Activated CD8-positive, alpha-beta T cell treated with anti-CD3 and anti-CD28 coated beads for 36 hours (primary cell): ENCODE results near the gene SEMA7A. TPM values are rescaled to one million over a fixed set of nuclear protein-coding genes. Genes with fewer than 3 reads are reported as not detected.

ENCODE experiments used
- ATAC-seq: fragments of 200-7000 bp; cut with Tn5 transposase; one replicate; pipeline ENCODE4 v1.10.0; 2021; ENCODE audit warnings: mild to moderate bottlenecking, moderate library complexity
- CTCF ChIA-PET: fragments of 350-600 bp; sonication (Branson Sonifier 250); formaldehyde crosslinking; loops from one replicate; lab custom pipeline; 2021; ENCODE audit warnings: antibody characterized with exemption; lab: Charles Lee
- POLR2A ChIA-PET: fragments of 350-600 bp; sonication (Branson Sonifier 250); formaldehyde crosslinking; loops from one replicate; lab custom pipeline; 2021; ENCODE audit warnings: antibody characterized with exemption; lab: Charles Lee
- DNase-seq: peaks from one replicate; pipeline ENCODE4 v3.0.0-alpha.2; 2020
- H3K27ac Mint-ChIP-seq: one replicate; pipeline ENCODE4 v1.8.0; 2021; ENCODE audit warnings: mild to moderate bottlenecking, mixed read lengths
- H3K27me3 Mint-ChIP-seq: one replicate; pipeline ENCODE4 v1.8.0; 2021; ENCODE audit warnings: mixed read lengths
- H3K36me3 Mint-ChIP-seq: one replicate; pipeline ENCODE4 v1.8.0; 2021; ENCODE audit warnings: low read depth, mixed read lengths
- H3K4me1 Mint-ChIP-seq: one replicate; pipeline ENCODE4 v1.8.0; 2021; ENCODE audit warnings: low read depth, mixed read lengths
- H3K4me3 Mint-ChIP-seq: one replicate; pipeline ENCODE4 v1.8.0; 2021; ENCODE audit warnings: mild to moderate bottlenecking, moderate library complexity, mixed read lengths
- H3K9me3 Mint-ChIP-seq: one replicate; pipeline ENCODE4 v1.8.0; 2021; ENCODE audit warnings: mixed read lengths
- intact Hi-C: fragments of 100-400 bp; cut with micrococcal nuclease; formaldehyde crosslinking; loops from one replicate; pipeline ENCODE4 v1.10.0; 2022
- total RNA-seq, 2 experiments: library from RNA; stranded (reverse); gene quantifications; one replicate each; pipeline ENCODE4 v1.2.3, GENCODE V29; 2021
- TF ChIP-seq, protein P1 (sequence below): fragments of 200-600 bp; IDR thresholded peaks from one replicate; pipeline ENCODE4 v1.8.0; 2022; ENCODE audit warnings: antibody characterized with exemption, mild to moderate bottlenecking

SEMA7A gene
- total RNA-seq, 2 experiments from 2014 or later = 62.4 TPM

DNA sequence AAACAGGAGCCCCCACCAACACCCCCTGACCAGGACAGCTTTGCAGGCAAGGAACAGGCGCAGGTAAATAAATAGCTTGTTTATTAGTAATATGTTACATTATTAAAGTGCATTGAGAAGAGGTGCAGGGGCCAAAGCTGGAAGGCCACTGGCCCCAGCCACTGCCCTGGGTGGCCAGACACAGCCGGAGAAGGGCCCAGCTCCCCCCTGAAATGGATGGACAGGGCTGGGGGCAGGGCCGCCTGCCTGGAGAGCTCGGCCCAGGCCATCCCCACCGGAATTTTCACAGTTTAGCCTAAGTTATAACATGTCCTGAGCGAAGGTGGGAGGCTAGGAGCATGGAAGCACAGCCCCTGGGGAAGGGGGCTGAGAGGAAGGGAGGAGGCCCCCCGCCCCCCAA lies 24.5 kb downstream of the SEMA7A start:
- ATAC-seq (no peak), DNase-seq (no peak)
- ChIA-PET CTCF (interaction anchor here (1.0 kb wide), 1 partner anchor 35 kb away, joined by 3 read pairs; no protein-coding TSS in a partner anchor), POLR2A (interaction anchor here (1.1 kb wide), 1 partner anchor 105 kb away, joined by 3 read pairs; no protein-coding TSS in a partner anchor)
- TF ChIP-seq, protein P1, sequence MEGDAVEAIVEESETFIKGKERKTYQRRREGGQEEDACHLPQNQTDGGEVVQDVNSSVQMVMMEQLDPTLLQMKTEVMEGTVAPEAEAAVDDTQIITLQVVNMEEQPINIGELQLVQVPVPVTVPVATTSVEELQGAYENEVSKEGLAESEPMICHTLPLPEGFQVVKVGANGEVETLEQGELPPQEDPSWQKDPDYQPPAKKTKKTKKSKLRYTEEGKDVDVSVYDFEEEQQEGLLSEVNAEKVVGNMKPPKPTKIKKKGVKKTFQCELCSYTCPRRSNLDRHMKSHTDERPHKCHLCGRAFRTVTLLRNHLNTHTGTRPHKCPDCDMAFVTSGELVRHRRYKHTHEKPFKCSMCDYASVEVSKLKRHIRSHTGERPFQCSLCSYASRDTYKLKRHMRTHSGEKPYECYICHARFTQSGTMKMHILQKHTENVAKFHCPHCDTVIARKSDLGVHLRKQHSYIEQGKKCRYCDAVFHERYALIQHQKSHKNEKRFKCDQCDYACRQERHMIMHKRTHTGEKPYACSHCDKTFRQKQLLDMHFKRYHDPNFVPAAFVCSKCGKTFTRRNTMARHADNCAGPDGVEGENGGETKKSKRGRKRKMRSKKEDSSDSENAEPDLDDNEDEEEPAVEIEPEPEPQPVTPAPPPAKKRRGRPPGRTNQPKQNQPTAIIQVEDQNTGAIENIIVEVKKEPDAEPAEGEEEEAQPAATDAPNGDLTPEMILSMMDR = no peak
- H3K36me3 Mint-ChIP-seq = peaks cover 34% of the 10 kb centered on the region
- no peak overlapping the region for H3K4me3 Mint-ChIP-seq
- H3K27ac Mint-ChIP-seq = no peak overlapping the region
- intact Hi-C loops = no loop called here
- H3K4me1 Mint-ChIP-seq = peaks cover 30% of the 10 kb centered on the region
- H3K27me3 Mint-ChIP-seq = no peaks in the 10 kb centered on the region
- H3K9me3 Mint-ChIP-seq = no peaks in the 10 kb centered on the region

DNA sequence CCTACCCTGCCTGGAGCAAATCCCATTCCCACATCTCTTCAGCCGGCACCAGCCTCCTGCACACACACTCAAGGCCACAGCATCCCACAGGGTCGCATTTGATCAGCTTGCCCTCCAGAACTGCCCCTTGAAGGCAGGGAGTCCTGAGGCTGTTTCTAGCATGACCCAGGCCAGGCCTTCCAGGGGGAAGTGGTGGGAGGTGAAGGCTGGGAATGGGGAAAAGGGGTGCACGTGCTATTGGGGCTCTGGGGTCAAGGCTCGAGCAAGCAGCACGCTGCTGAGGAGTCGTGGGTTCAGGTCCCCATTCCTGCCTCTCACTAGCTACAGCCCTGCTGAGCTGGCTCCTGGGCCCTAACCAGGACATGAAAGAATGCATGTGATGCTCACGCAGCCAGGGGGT lies 24.9 kb downstream of the SEMA7A start:
- no peak for DNase-seq
- H3K4me3 Mint-ChIP-seq = no peak overlapping the region
- ChIA-PET POLR2A (interaction anchor here (1.1 to 1.3 kb wide), 2 partner anchors 9 to 106 kb away, joined by 3 to 4 read pairs; no protein-coding TSS in a partner anchor), CTCF (interaction anchor here (1.0 kb wide), 1 partner anchor 34 kb away, joined by 3 read pairs; no protein-coding TSS in a partner anchor)
- TF ChIP-seq, protein P1 = no peak
- H3K9me3 Mint-ChIP-seq = no peaks in the 10 kb centered on the region
- H3K4me1 Mint-ChIP-seq = peaks cover 34% of the 10 kb centered on the region
- H3K36me3 Mint-ChIP-seq = peaks cover 30% of the 10 kb centered on the region
- intact Hi-C loops = no loop called here
- peak overlapping the region; percentile 35 for H3K27ac Mint-ChIP-seq
- no peaks in the 10 kb centered on the region for H3K27me3 Mint-ChIP-seq
- no peak for ATAC-seq

DNA sequence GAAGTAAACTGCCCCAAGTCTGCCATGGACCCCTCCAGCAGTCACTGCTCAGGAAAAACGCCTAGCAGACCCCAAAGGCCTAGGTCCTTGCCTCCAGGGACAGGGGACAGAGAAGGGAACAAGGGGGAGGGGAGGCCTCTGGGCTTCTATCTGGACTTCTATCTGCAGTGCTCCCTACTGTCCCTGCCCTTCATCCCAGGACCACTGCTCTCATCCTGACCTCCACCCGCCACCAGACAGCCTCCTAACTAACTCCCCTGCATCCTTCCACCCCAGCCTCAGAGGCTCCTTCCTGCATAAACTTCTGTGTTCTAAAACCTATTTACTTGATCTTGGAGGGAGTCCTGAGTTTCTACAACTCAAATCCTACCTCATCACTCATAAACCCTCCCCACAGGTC lies 25.4 kb downstream of the SEMA7A start:
- no peak for ATAC-seq
- CTCF ChIA-PET = no interaction called here

DNA sequence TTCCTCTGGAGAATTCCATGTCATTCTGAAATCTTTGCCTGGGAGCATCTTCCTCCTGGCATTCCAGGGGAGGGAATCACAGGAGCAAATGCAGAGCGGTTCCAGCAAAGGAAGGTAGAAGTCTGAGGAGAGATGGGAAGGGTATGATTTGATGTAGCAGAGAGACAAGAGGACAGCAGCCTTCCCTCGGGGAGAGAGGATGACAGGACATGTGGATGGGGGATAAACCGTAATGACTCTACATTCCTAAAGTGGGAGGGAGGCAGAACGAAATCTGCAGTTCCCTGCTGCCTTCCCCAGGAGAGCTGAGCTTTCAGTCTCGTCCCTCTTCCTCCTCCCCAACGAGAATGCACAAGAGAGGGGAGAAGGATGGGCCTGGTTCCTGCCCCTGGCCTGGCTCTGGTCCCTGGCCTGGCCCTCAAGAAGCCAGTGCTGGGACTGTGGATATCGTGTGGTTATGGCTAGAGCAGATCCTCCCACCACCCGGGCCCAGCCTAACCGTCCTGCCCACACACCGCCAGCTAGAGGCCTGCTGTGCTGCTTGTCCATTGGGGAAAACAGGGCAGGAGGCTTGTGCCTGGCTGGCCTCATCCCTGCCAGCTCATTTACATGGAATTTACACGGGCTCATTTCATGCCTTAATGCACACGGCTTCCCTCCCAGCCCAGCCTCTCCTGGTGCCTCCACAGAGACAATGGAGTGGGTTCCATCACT lies 26.6 kb downstream of the SEMA7A start:
- TF ChIP-seq, protein P1 = no peak
- DNase-seq (no peak), ATAC-seq (no peak)
- Mint-ChIP-seq H3K4me1 (peaks cover 48% of the 10 kb centered on the region), H3K9me3 (no peaks in the 10 kb centered on the region), H3K27ac (peak overlapping the region; percentile 34), H3K27me3 (no peaks in the 10 kb centered on the region), H3K4me3 (no peak overlapping the region), H3K36me3 (peaks cover 18% of the 10 kb centered on the region)
- POLR2A ChIA-PET = interaction anchor here (1.0 to 1.2 kb wide), 3 partner anchors 13 to 53 kb away, joined by 4 read pairs; partner anchors contain the start of gene UBL7
- CTCF ChIA-PET = interaction anchor here (1.3 to 2.3 kb wide), 4 partner anchors 12 to 32 kb away, joined by 4 to 6 read pairs (median 4); no protein-coding TSS in a partner anchor
- intact Hi-C loops = no loop called here

More for the DNA sequence above, 25.4 kb downstream of the SEMA7A start:
- H3K4me1 Mint-ChIP-seq = peaks cover 39% of the 10 kb centered on the region
- no peak overlapping the region for H3K4me3 Mint-ChIP-seq
- no peak for DNase-seq
- H3K27me3 Mint-ChIP-seq = no peaks in the 10 kb centered on the region
- no peaks in the 10 kb centered on the region for H3K9me3 Mint-ChIP-seq
- POLR2A ChIA-PET = interaction anchor here (1.1 to 1.3 kb wide), 2 partner anchors 8 to 106 kb away, joined by 3 to 4 read pairs; no protein-coding TSS in a partner anchor
- peaks cover 28% of the 10 kb centered on the region for H3K36me3 Mint-ChIP-seq
- peak overlapping the region; percentile 35 for H3K27ac Mint-ChIP-seq
- intact Hi-C loops = no loop called here
- TF ChIP-seq, protein P1 = no peak

DNA sequence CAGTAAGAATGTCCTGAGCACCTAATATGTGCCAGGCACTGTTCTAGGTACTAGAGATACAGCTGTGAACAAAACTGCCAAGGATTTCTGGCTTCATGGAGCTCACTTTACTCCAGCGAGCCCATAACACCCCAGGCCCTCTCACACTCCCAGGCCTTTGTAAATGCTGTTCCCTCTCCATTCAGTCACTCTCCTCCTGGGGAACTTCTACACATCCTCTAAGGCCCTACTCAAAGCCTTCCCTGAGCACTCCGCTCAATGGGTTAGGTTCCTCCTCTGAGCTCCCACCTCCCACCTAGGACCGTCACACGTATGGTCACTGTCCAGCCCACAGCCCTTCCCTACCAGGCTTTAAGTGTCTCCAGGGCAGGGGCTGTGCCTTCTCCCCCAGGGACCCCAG lies 27.2 kb downstream of the SEMA7A start:
- TF ChIP-seq, protein P1 = no peak
- H3K4me1 Mint-ChIP-seq = peaks cover 54% of the 10 kb centered on the region
- DNase-seq (no peak), ATAC-seq (no peak)
- H3K27me3 Mint-ChIP-seq = no peaks in the 10 kb centered on the region
- H3K9me3 Mint-ChIP-seq = no peaks in the 10 kb centered on the region
- H3K36me3 Mint-ChIP-seq = peaks cover 13% of the 10 kb centered on the region
- intact Hi-C loops = no loop called here
- peak overlapping the region; percentile 5 for H3K27ac Mint-ChIP-seq
- CTCF ChIA-PET = interaction anchor here (1.0 to 2.3 kb wide), 5 partner anchors 13 to 33 kb away, joined by 4 to 6 read pairs (median 4); no protein-coding TSS in a partner anchor
- no peak overlapping the region for H3K4me3 Mint-ChIP-seq
- POLR2A ChIA-PET = interaction anchor here (1.2 to 1.5 kb wide), 4 partner anchors 14 to 54 kb away, joined by 3 to 4 read pairs (median 4); partner anchors contain the start of gene UBL7
